Measurements from ENCODE around the gene XPR1. TPM values are rescaled to one million over a fixed set of nuclear protein-coding genes. Genes with fewer than 3 reads are reported as not detected.

The XPR1 gene
- total RNA-seq, 1 donor from 2014 or later: 35.2 TPM

DNA sequence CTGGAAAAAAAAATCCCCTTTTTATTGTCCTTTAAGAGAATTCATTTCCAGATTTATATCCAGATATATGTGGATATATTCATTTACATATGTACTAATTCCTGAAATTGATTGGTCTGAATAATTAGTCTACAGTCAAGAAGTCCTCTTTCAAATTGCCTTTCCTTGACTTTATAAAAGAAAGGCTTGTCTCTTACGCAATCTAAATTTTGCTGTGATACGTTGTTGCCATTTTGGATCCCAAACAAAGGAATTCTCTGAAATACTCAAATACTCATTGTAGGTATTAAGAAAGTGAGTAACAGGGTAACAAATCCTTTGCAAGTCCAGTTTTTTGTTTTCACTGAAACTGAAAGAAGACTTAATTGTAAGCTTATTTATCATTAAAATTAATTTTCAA, 144.0 kb downstream of the XPR1 start:
- FAIRE-seq (no peak), DNase-seq (ENCODE audit: low read depth) (no peak)
- Histone ChIP-seq H3K36me3 (ENCODE audit: insufficient read depth, low read length) (no peaks in the 10 kb centered on the region), H3K27ac (ENCODE audit: low read depth, low read length) (no peak overlapping the region), H3K4me2 (ENCODE audit: low read length) (no peak overlapping the region), H3K4me1 (ENCODE audit: insufficient read depth, low read length) (peaks cover 10% of the 10 kb centered on the region), H3K9ac (ENCODE audit: low read length) (no peak overlapping the region), H3K9me3 (ENCODE audit: insufficient read depth, low read depth, low read length) (no peaks in the 10 kb centered on the region), H4K20me1 (ENCODE audit: insufficient read depth, low read length) (no peaks in the 10 kb centered on the region), H3K4me3 (ENCODE audit: insufficient read depth, low read depth, low read length) (no peak overlapping the region), H3K79me2 (ENCODE audit: insufficient read depth, low read length) (no peaks in the 10 kb centered on the region), H3K27me3 (ENCODE audit: insufficient read depth, low read length) (no peaks in the 10 kb centered on the region), H2AFZ (ENCODE audit: low read depth, low read length) (no peak overlapping the region)
- H3K27ac Mint-ChIP-seq (ENCODE audit: unreplicated experiment): no peak overlapping the region
- H3K36me3 Mint-ChIP-seq (ENCODE audit: low read depth, unreplicated experiment): no peaks in the 10 kb centered on the region
- H3K9me3 Mint-ChIP-seq (ENCODE audit: unreplicated experiment): no peaks in the 10 kb centered on the region
- no peaks in the 10 kb centered on the region for H3K27me3 Mint-ChIP-seq (ENCODE audit: low read depth, unreplicated experiment)
- TF ChIP-seq EZH2 (IDR thresholded peaks at IDR 0.05; ENCODE audit: insufficient read depth, low read length) (no peak), CTCF (IDR thresholded peaks at IDR 0.05; ENCODE audit: insufficient read depth, low read depth, low read length) (no peak)
- H3K4me1 Mint-ChIP-seq (ENCODE audit: low read depth, unreplicated experiment): peaks cover 8% of the 10 kb centered on the region
- no peak overlapping the region for H3K4me3 Mint-ChIP-seq (ENCODE audit: unreplicated experiment)

GRCh38 chr1:180777072-180777689, 145.4 kb downstream of the XPR1 start:
- Histone ChIP-seq H3K27ac (ENCODE audit: low read depth, low read length) (no peak overlapping the region), H4K20me1 (ENCODE audit: insufficient read depth, low read length) (no peaks in the 10 kb centered on the region), H3K4me1 (ENCODE audit: insufficient read depth, low read length) (peaks cover 10% of the 10 kb centered on the region), H3K27me3 (ENCODE audit: insufficient read depth, low read length) (no peaks in the 10 kb centered on the region), H2AFZ (ENCODE audit: low read depth, low read length) (no peak overlapping the region), H3K4me2 (ENCODE audit: low read length) (no peak overlapping the region), H3K9me3 (ENCODE audit: insufficient read depth, low read depth, low read length) (no peaks in the 10 kb centered on the region), H3K36me3 (ENCODE audit: insufficient read depth, low read length) (no peaks in the 10 kb centered on the region), H3K4me3 (ENCODE audit: insufficient read depth, low read depth, low read length) (no peak overlapping the region), H3K79me2 (ENCODE audit: insufficient read depth, low read length) (no peaks in the 10 kb centered on the region), H3K9ac (ENCODE audit: low read length) (no peak overlapping the region)
- no peaks in the 10 kb centered on the region for H3K36me3 Mint-ChIP-seq (ENCODE audit: low read depth, unreplicated experiment)
- no peak overlapping the region for H3K27ac Mint-ChIP-seq (ENCODE audit: unreplicated experiment)
- H3K27me3 Mint-ChIP-seq (ENCODE audit: low read depth, unreplicated experiment): no peaks in the 10 kb centered on the region
- no peaks in the 10 kb centered on the region for H3K9me3 Mint-ChIP-seq (ENCODE audit: unreplicated experiment)
- no peak overlapping the region for H3K4me3 Mint-ChIP-seq (ENCODE audit: unreplicated experiment)
- DNase-seq (ENCODE audit: low read depth) (no peak), FAIRE-seq (no peak)
- TF ChIP-seq EZH2 (IDR thresholded peaks at IDR 0.05; ENCODE audit: insufficient read depth, low read length): no peak
- TF ChIP-seq CTCF (IDR thresholded peaks at IDR 0.05; ENCODE audit: insufficient read depth, low read depth, low read length): no peak
- peaks cover 8% of the 10 kb centered on the region for H3K4me1 Mint-ChIP-seq (ENCODE audit: low read depth, unreplicated experiment)

DNA sequence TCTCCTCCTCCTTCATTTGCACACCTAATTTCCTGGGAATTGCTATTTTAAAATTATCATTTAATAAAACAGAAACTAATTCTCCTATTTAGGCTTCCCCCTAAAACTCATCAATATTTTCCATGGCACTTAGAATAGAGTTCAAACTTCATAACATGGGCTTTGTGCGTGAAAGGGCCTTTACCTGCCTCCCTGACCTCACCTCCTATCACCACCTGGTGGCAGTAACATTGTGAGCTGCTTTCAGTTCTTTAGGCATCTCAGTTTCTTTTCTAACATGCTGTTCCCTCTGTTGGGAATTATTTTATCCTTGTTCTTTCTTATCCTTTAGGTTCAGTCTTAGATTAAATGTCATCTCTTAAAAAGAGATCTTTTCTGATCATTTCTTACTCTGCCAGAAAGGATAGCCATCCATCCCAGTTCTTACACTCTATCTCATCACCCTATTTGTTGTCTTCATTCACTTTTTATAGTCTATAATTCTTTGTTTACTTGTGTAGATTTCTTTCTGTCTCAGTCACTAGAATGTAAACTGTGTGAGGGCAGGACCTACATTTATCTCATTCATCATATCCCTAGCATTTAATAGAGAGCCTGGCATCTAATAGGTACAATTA, 147.1 kb downstream of the XPR1 start:
- DNase-seq (ENCODE audit: low read depth): no peak
- Mint-ChIP-seq H3K9me3 (ENCODE audit: unreplicated experiment) (no peaks in the 10 kb centered on the region), H3K4me3 (ENCODE audit: unreplicated experiment) (no peak overlapping the region), H3K27ac (ENCODE audit: unreplicated experiment) (no peak overlapping the region), H3K36me3 (ENCODE audit: low read depth, unreplicated experiment) (no peaks in the 10 kb centered on the region), H3K27me3 (ENCODE audit: low read depth, unreplicated experiment) (no peaks in the 10 kb centered on the region), H3K4me1 (ENCODE audit: low read depth, unreplicated experiment) (no peaks in the 10 kb centered on the region)
- Histone ChIP-seq H3K27ac (ENCODE audit: low read depth, low read length) (no peak overlapping the region), H3K9me3 (ENCODE audit: insufficient read depth, low read depth, low read length) (no peaks in the 10 kb centered on the region), H3K4me2 (ENCODE audit: low read length) (no peak overlapping the region), H2AFZ (ENCODE audit: low read depth, low read length) (no peak overlapping the region), H3K27me3 (ENCODE audit: insufficient read depth, low read length) (no peaks in the 10 kb centered on the region), H3K9ac (ENCODE audit: low read length) (no peak overlapping the region), H3K4me1 (ENCODE audit: insufficient read depth, low read length) (peaks cover 1% of the 10 kb centered on the region), H3K79me2 (ENCODE audit: insufficient read depth, low read length) (no peaks in the 10 kb centered on the region), H3K36me3 (ENCODE audit: insufficient read depth, low read length) (no peaks in the 10 kb centered on the region), H3K4me3 (ENCODE audit: insufficient read depth, low read depth, low read length) (no peak overlapping the region), H4K20me1 (ENCODE audit: insufficient read depth, low read length) (no peaks in the 10 kb centered on the region)
- TF ChIP-seq CTCF (IDR thresholded peaks at IDR 0.05; ENCODE audit: insufficient read depth, low read depth, low read length) (peak; percentile 28), EZH2 (IDR thresholded peaks at IDR 0.05; ENCODE audit: insufficient read depth, low read length) (no peak)
- FAIRE-seq: no peak
